WTC11 (cell line): Measurements from ENCODE around the gene C3orf22. TPM values are rescaled to one million over a fixed set of nuclear protein-coding genes. Genes with fewer than 3 reads are reported as not detected.

Experiments
- ATAC-seq: fragments of 200-7000 bp; cut with Tn5 transposase; 2 replicates; pipeline ENCODE4 v1.10.0; 2021; ENCODE audit warnings: mild to moderate bottlenecking, moderate library complexity
- CTCF ChIA-PET: fragments of 300-600 bp; sonication (Branson Sonifier 250); formaldehyde crosslinking; loops from one replicate; lab custom pipeline; 2021; ENCODE audit warnings: antibody characterized with exemption; lab: Charles Lee
- POLR2A ChIA-PET: fragments of 350-600 bp; sonication (Branson Sonifier 250); formaldehyde crosslinking; loops from one replicate; lab custom pipeline; 2021; ENCODE audit warnings: antibody characterized with exemption; lab: Charles Lee
- DNase-seq: peaks from one replicate; pipeline ENCODE4 v3.0.0; 2021; ENCODE audit warnings: low spot score
- H3K27ac Mint-ChIP-seq: 2 replicates; pipeline ENCODE4 v1.8.0; 2021; ENCODE audit warnings: mixed read lengths
- H3K27me3 Mint-ChIP-seq: 2 replicates; pipeline ENCODE4 v1.8.0; 2021; ENCODE audit warnings: low read depth, mild to moderate bottlenecking, moderate library complexity, mixed read lengths
- H3K36me3 Mint-ChIP-seq: 2 replicates; pipeline ENCODE4 v1.8.0; 2021; ENCODE audit warnings: mixed read lengths
- H3K4me1 Mint-ChIP-seq: 2 replicates; pipeline ENCODE4 v1.8.0; 2022; ENCODE audit warnings: mixed read lengths
- H3K4me3 Mint-ChIP-seq: 2 replicates; pipeline ENCODE4 v1.8.0; 2021; ENCODE audit warnings: mild to moderate bottlenecking, moderate library complexity, mixed read lengths
- H3K9me3 Mint-ChIP-seq: 2 replicates; pipeline ENCODE4 v1.8.0; 2021; ENCODE audit warnings: mixed read lengths
- CTCF ChIP-seq: fragments of 200-600 bp; IDR thresholded peaks from 2 replicates; pipeline ENCODE4 v1.8.0; 2022; ENCODE audit warnings: antibody characterized with exemption
- E2F4 ChIP-seq: sonication (generic); formaldehyde crosslinking; IDR thresholded peaks from 2 replicates; pipeline ENCODE4 v1.8.1; 2022; ENCODE audit warnings: low read depth, mild to moderate bottlenecking, moderate library complexity, missing genetic modification reagents, borderline replicate concordance
- ETV6 ChIP-seq: sonication (generic); formaldehyde crosslinking; IDR thresholded peaks from 2 replicates; pipeline ENCODE4 v1.8.1; 2022; ENCODE audit warnings: mild to moderate bottlenecking, missing genetic modification reagents
- FOXP1 ChIP-seq: sonication (generic); formaldehyde crosslinking; IDR thresholded peaks from 2 replicates; pipeline ENCODE4 v1.8.0; 2022; ENCODE audit warnings: missing genetic modification reagents, mild to moderate bottlenecking, moderate library complexity, borderline replicate concordance
- IRF2 ChIP-seq: sonication (generic); formaldehyde crosslinking; IDR thresholded peaks from 2 replicates; pipeline ENCODE4 v1.8.0; 2022; ENCODE audit warnings: low read depth, missing genetic modification reagents, borderline replicate concordance
- MLX ChIP-seq: sonication (generic); formaldehyde crosslinking; IDR thresholded peaks from 2 replicates; pipeline ENCODE4 v1.8.1; 2023; ENCODE audit warnings: mild to moderate bottlenecking, missing genetic modification reagents, moderate library complexity
- NR1H2 ChIP-seq: sonication (generic); formaldehyde crosslinking; IDR thresholded peaks from 2 replicates; pipeline ENCODE4 v1.9.0; 2021; ENCODE audit warnings: mild to moderate bottlenecking, moderate library complexity, missing genetic modification reagents
- PRDM15 ChIP-seq: sonication (generic); formaldehyde crosslinking; IDR thresholded peaks from 2 replicates; pipeline ENCODE4 v1.8.0; 2022; ENCODE audit warnings: missing genetic modification reagents
- RORB ChIP-seq: fragments of 250-450 bp; sonication (Bioruptor Pico); IDR thresholded peaks from 2 replicates; pipeline ENCODE4 v1.9.0; 2021; ENCODE audit warnings: mild to moderate bottlenecking
- TEAD4 ChIP-seq: sonication (generic); formaldehyde crosslinking; IDR thresholded peaks from 2 replicates; pipeline ENCODE4 v1.8.0; 2022; ENCODE audit warnings: mild to moderate bottlenecking, missing genetic modification reagents
- ZNF423 ChIP-seq: fragments of 250-450 bp; sonication (Bioruptor Pico); IDR thresholded peaks from 2 replicates; pipeline ENCODE4 v2.1.2; 2022; ENCODE audit warnings: mild to moderate bottlenecking, moderate library complexity
- total RNA-seq: library from RNA; stranded (reverse); gene quantifications from 3 replicates; pipeline ENCODE4 v1.2.3, GENCODE V29; 2021

Gene C3orf22
- total RNA-seq, 1 experiment from 2014 or later = not detected

- Mint-ChIP-seq H3K36me3 (no peaks in the 10 kb centered on the region), H3K27ac (no peak overlapping the region), H3K9me3 (no peaks in the 10 kb centered on the region), H3K4me3 (no peak overlapping the region), H3K27me3 (peaks cover 23% of the 10 kb centered on the region), H3K4me1 (peaks cover 8% of the 10 kb centered on the region)
- DNase-seq (peak; percentile 79), ATAC-seq (peak; percentile 11)
- ChIA-PET CTCF (interaction anchor here (0.7 to 2.9 kb wide), 12 partner anchors 10 to 389 kb away, joined by 3 to 12 read pairs (median 5); no protein-coding TSS in a partner anchor), POLR2A (no interaction called here)
- TF ChIP-seq ETV6 (CRISPR knock-in tag) (0 out of 2 replicates have a peak, but pooled peaks have one; percentile 15), IRF2 (CRISPR knock-in tag) (no peak), ZNF423 (no peak), CTCF (peak; percentile 98), NR1H2 (CRISPR knock-in tag) (no peak)
Observed at GRCh38 chr3:126522363-126522788, 36.4 kb downstream of the C3orf22 start.

- ATAC-seq = no peak
- TF ChIP-seq E2F4 (CRISPR knock-in tag) = no peak
- no peak for TF ChIP-seq MLX (CRISPR knock-in tag)
- no peak for TF ChIP-seq TEAD4
- no peak for TF ChIP-seq PRDM15 (CRISPR knock-in tag)
- TF ChIP-seq RORB (CRISPR knock-in tag) = no peak
- no peak for TF ChIP-seq FOXP1 (CRISPR knock-in tag)
- no peak for TF ChIP-seq CTCF
- no peak for DNase-seq
- H3K27me3 Mint-ChIP-seq = peaks cover 23% of the 10 kb centered on the region
- no peak overlapping the region for H3K27ac Mint-ChIP-seq
- ChIA-PET CTCF (interaction anchor here (1.9 kb wide), 1 partner anchor 9 kb away, joined by 8 read pairs; no protein-coding TSS in a partner anchor), POLR2A (interaction anchor here (0.6 kb wide), 1 partner anchor 100 kb away, joined by 5 read pairs; no protein-coding TSS in a partner anchor)
- no peak overlapping the region for H3K4me3 Mint-ChIP-seq
- H3K36me3 Mint-ChIP-seq = no peaks in the 10 kb centered on the region
- peaks cover 8% of the 10 kb centered on the region for H3K4me1 Mint-ChIP-seq
- H3K9me3 Mint-ChIP-seq = no peaks in the 10 kb centered on the region
Observed at GRCh38 chr3:126521122-126521891, 37.4 kb downstream of the C3orf22 start.
